ENCODE results near the gene STAB2.

The STAB2 gene

GRCh38 chr12:103542078-103542477 lies 45.0 kb upstream of the STAB2 start:
- H3F3A ChIP-seq (ENCODE audit: control insufficient read depth, insufficient read depth) = no peaks in the 10 kb centered on the region
- H3K27ac ChIP-seq (ENCODE audit: low read depth, low read length) = no peak overlapping the region
- H3K4me1 ChIP-seq (ENCODE audit: control insufficient read depth, low read length) = no peaks in the 10 kb centered on the region
- no peaks in the 10 kb centered on the region for H3K79me2 ChIP-seq (ENCODE audit: control insufficient read depth, low read length)
- H3K9me2 ChIP-seq (replicated peaks; ENCODE audit: control insufficient read depth, low read length) = no peaks in the 10 kb centered on the region
- H3K9me3 ChIP-seq (ENCODE audit: control insufficient read depth, insufficient read depth, low read length) = no peaks in the 10 kb centered on the region
- TF ChIP-seq CTCF (IDR thresholded peaks at IDR 0.05; ENCODE audit: low read depth, low read length, poor library complexity, severe bottlenecking) (no peak), EZH2phosphoT487 (IDR thresholded peaks at IDR 0.05; ENCODE audit: borderline replicate concordance, low read length) (no peak)
- H3K27me3 ChIP-seq (ENCODE audit: control insufficient read depth, low read length) = no peaks in the 10 kb centered on the region
- H3K4me3 ChIP-seq (ENCODE audit: low read length) = no peak overlapping the region
- no peaks in the 10 kb centered on the region for H4K20me1 ChIP-seq (ENCODE audit: control insufficient read depth, insufficient read depth, low read depth, low read length)
- H3K4me2 ChIP-seq (ENCODE audit: low read length) = no peak overlapping the region
- H3K36me3 ChIP-seq (ENCODE audit: control insufficient read depth, low read length) = no peaks in the 10 kb centered on the region

GRCh38 chr12:103546959-103547358 lies 40.1 kb upstream of the STAB2 start:
- Histone ChIP-seq H3K4me2 (ENCODE audit: low read length) (no peak overlapping the region), H3K9me2 (replicated peaks; ENCODE audit: control insufficient read depth, low read length) (no peaks in the 10 kb centered on the region), H3F3A (ENCODE audit: control insufficient read depth, insufficient read depth) (no peaks in the 10 kb centered on the region), H3K9me3 (ENCODE audit: control insufficient read depth, insufficient read depth, low read length) (no peaks in the 10 kb centered on the region), H3K27me3 (ENCODE audit: control insufficient read depth, low read length) (no peaks in the 10 kb centered on the region; the same call in 1 of the 2 replicates), H3K79me2 (ENCODE audit: control insufficient read depth, low read length) (no peaks in the 10 kb centered on the region), H3K4me1 (ENCODE audit: control insufficient read depth, low read length) (no peaks in the 10 kb centered on the region), H3K27ac (ENCODE audit: low read depth, low read length) (no peak overlapping the region), H4K20me1 (ENCODE audit: control insufficient read depth, insufficient read depth, low read depth, low read length) (no peaks in the 10 kb centered on the region), H3K4me3 (ENCODE audit: low read length) (no peak overlapping the region), H3K36me3 (ENCODE audit: control insufficient read depth, low read length) (no peaks in the 10 kb centered on the region)
- no peak for TF ChIP-seq EZH2phosphoT487 (IDR thresholded peaks at IDR 0.05; ENCODE audit: borderline replicate concordance, low read length)
- no peak for TF ChIP-seq CTCF (IDR thresholded peaks at IDR 0.05; ENCODE audit: low read depth, low read length, poor library complexity, severe bottlenecking)

GRCh38 chr12:103547376-103547775 lies 39.7 kb upstream of the STAB2 start:
- H3F3A ChIP-seq (ENCODE audit: control insufficient read depth, insufficient read depth) = no peaks in the 10 kb centered on the region
- H3K4me3 ChIP-seq (ENCODE audit: low read length) = no peak overlapping the region
- no peak overlapping the region for H3K4me2 ChIP-seq (ENCODE audit: low read length)
- no peaks in the 10 kb centered on the region; the same call in 1 of the 2 replicates for H3K27me3 ChIP-seq (ENCODE audit: control insufficient read depth, low read length)
- TF ChIP-seq CTCF (IDR thresholded peaks at IDR 0.05; ENCODE audit: low read depth, low read length, poor library complexity, severe bottlenecking) = no peak
- no peak for TF ChIP-seq EZH2phosphoT487 (IDR thresholded peaks at IDR 0.05; ENCODE audit: borderline replicate concordance, low read length)
- no peaks in the 10 kb centered on the region for H3K36me3 ChIP-seq (ENCODE audit: control insufficient read depth, low read length)
- no peaks in the 10 kb centered on the region for H4K20me1 ChIP-seq (ENCODE audit: control insufficient read depth, insufficient read depth, low read depth, low read length)
- no peaks in the 10 kb centered on the region for H3K9me3 ChIP-seq (ENCODE audit: control insufficient read depth, insufficient read depth, low read length)
- no peaks in the 10 kb centered on the region for H3K9me2 ChIP-seq (replicated peaks; ENCODE audit: control insufficient read depth, low read length)
- H3K27ac ChIP-seq (ENCODE audit: low read depth, low read length) = no peak overlapping the region
- no peaks in the 10 kb centered on the region for H3K79me2 ChIP-seq (ENCODE audit: control insufficient read depth, low read length)
- no peaks in the 10 kb centered on the region for H3K4me1 ChIP-seq (ENCODE audit: control insufficient read depth, low read length)

Measured in DOHH2 (cell line).